ENCODE measurements around the gene PRSS35.

Gene PRSS35

DNA sequence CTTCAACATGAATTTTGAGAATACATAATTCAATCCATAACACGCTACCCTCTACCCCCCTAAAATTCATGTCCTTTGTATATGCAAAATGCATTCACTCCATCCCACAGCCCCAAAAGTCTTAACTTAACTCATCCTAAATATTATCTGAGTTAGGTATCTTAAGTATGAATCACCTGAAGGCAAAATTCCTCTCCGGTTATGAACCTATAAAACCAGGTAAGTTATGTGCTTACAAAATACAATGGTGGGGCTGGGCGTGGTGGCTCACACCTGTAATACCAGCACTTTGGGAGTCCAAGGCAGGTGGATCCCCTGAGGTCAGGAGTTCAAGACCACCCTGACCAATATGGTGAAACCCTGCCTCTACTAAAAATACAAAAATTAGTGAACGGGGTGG is 23.5 kb upstream of the PRSS35 start:
- no peaks in the 10 kb centered on the region for H3K27me3 ChIP-seq (ENCODE audit: control insufficient read depth, insufficient read depth, low read length)
- H3K79me2 ChIP-seq: no peaks in the 10 kb centered on the region
- TF ChIP-seq CTCF (IDR thresholded peaks at IDR 0.05): no peak
- no peaks in the 10 kb centered on the region for H3K9me3 ChIP-seq (ENCODE audit: control insufficient read depth, low read length)
- no peaks in the 10 kb centered on the region for H3K36me3 ChIP-seq (ENCODE audit: control insufficient read depth, insufficient read depth, low read length)
- no peaks in the 10 kb centered on the region for H3K4me1 ChIP-seq
- no peak overlapping the region for H3K9ac ChIP-seq
- no peak overlapping the region for H2AFZ ChIP-seq
- no peak overlapping the region for H3K27ac ChIP-seq
- H3K4me3 ChIP-seq (ENCODE audit: low read depth, low read length): no peak overlapping the region
- H3K4me2 ChIP-seq (ENCODE audit: low read length): no peak overlapping the region

DNA sequence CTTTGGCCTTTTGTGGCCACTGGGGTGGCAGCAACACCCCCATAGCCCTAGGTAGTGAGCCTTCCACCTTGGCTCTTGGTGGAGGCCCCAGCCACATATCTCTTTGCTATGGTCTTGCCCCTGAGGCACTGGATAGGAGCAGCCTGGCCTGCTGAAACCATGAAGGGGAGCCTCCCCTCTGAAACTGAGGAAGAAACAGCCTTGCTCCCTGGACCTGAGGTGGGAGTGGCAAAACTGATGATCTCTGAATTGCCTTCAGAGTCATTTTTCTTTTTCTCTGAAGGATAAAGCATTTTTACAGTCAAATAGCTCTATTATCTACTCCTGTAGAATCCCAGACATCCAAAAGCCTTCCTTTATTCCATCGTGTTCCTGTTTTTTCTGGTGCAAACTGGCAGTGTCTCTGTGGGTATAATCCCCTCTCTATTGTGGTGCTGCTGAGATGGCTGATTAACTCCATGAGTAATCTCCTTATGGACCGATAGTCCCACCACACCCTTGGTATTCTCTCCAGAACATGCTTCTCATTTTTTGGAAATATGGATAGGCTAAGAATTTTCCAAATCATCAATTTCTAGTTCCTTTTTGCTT is 22.0 kb upstream of the PRSS35 start:
- H2AFZ ChIP-seq: no peak overlapping the region
- no peak overlapping the region for H3K4me2 ChIP-seq (ENCODE audit: low read length)
- no peaks in the 10 kb centered on the region for H3K36me3 ChIP-seq (ENCODE audit: control insufficient read depth, insufficient read depth, low read length)
- TF ChIP-seq CTCF (IDR thresholded peaks at IDR 0.05): no peak
- no peaks in the 10 kb centered on the region for H3K79me2 ChIP-seq
- H3K9ac ChIP-seq: no peak overlapping the region
- H3K4me3 ChIP-seq (ENCODE audit: low read depth, low read length): no peak overlapping the region
- no peak overlapping the region for H3K27ac ChIP-seq
- H3K4me1 ChIP-seq: no peaks in the 10 kb centered on the region
- no peaks in the 10 kb centered on the region for H3K9me3 ChIP-seq (ENCODE audit: control insufficient read depth, low read length)
- H3K27me3 ChIP-seq (ENCODE audit: control insufficient read depth, insufficient read depth, low read length): no peaks in the 10 kb centered on the region

DNA sequence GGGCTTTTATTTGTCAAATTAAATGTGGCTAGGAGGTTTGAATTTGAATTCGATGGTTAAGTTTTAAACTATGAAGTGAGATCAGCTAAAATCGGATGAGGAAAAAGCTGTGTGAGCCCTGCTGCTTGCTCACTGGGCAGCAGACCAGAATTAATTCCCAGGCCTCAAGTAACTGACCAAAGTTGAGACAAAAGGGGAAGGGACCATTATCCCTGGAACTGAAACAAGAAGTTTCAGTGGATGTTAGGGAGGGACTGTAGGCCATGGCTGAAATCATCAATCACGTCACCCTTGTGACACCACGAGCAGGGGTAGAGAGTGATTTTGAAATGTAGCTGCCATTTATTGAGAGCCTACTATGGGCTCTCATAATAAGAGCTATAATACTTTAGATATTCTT is 7.0 kb upstream of the PRSS35 start:
- no peak overlapping the region for H3K27ac ChIP-seq
- no peaks in the 10 kb centered on the region for H3K36me3 ChIP-seq (ENCODE audit: control insufficient read depth, insufficient read depth, low read length)
- H3K79me2 ChIP-seq: no peaks in the 10 kb centered on the region
- no peak overlapping the region for H3K9ac ChIP-seq
- H3K4me2 ChIP-seq (ENCODE audit: low read length): no peak overlapping the region
- no peaks in the 10 kb centered on the region for H3K27me3 ChIP-seq (ENCODE audit: control insufficient read depth, insufficient read depth, low read length)
- no peak for TF ChIP-seq CTCF (IDR thresholded peaks at IDR 0.05)
- no peaks in the 10 kb centered on the region for H3K9me3 ChIP-seq (ENCODE audit: control insufficient read depth, low read length)
- H3K4me1 ChIP-seq: no peaks in the 10 kb centered on the region
- no peak overlapping the region for H3K4me3 ChIP-seq (ENCODE audit: low read depth, low read length)
- no peak overlapping the region for H2AFZ ChIP-seq

GRCh38 chr6:83509441-83509840 is 2.9 kb upstream of the PRSS35 start:
- no peak overlapping the region for H3K27ac ChIP-seq
- H3K4me2 ChIP-seq (ENCODE audit: low read length): no peak overlapping the region
- no peaks in the 10 kb centered on the region for H3K36me3 ChIP-seq (ENCODE audit: control insufficient read depth, insufficient read depth, low read length)
- TF ChIP-seq CTCF (IDR thresholded peaks at IDR 0.05): no peak
- no peaks in the 10 kb centered on the region for H3K27me3 ChIP-seq (ENCODE audit: control insufficient read depth, insufficient read depth, low read length)
- H3K4me3 ChIP-seq (ENCODE audit: low read depth, low read length): no peak overlapping the region
- no peaks in the 10 kb centered on the region for H3K9me3 ChIP-seq (ENCODE audit: control insufficient read depth, low read length)
- H3K9ac ChIP-seq: no peak overlapping the region
- no peak overlapping the region for H2AFZ ChIP-seq
- H3K79me2 ChIP-seq: no peaks in the 10 kb centered on the region
- H3K4me1 ChIP-seq: no peaks in the 10 kb centered on the region

DNA sequence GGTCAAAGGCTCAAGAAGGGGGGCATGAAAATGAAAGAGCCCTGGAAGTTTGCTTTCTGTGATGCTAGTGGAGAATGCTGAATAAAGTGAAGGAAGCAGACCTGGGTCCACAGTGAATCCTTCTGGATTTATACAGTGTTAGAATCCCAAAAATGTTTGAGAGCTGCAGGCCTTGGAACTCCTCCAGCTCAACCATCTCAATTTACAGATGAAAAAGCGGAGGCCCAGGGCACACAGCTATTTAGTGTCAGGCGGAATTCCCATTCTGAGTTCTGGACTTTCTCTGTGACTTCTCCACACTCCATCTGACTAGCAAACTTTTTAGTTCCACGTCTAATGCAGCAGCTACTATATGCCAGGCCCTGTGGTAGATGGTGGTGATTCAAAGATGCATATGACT is 1.5 kb upstream of the PRSS35 start:
- Histone ChIP-seq H3K9ac (no peak overlapping the region), H3K27me3 (ENCODE audit: control insufficient read depth, insufficient read depth, low read length) (no peaks in the 10 kb centered on the region), H3K4me1 (no peaks in the 10 kb centered on the region), H3K9me3 (ENCODE audit: control insufficient read depth, low read length) (no peaks in the 10 kb centered on the region), H3K4me3 (ENCODE audit: low read depth, low read length) (no peak overlapping the region), H3K27ac (no peak overlapping the region), H3K36me3 (ENCODE audit: control insufficient read depth, insufficient read depth, low read length) (no peaks in the 10 kb centered on the region), H2AFZ (no peak overlapping the region), H3K79me2 (no peaks in the 10 kb centered on the region), H3K4me2 (ENCODE audit: low read length) (no peak overlapping the region)
- TF ChIP-seq CTCF (IDR thresholded peaks at IDR 0.05): no peak

Data from parathyroid adenoma (tissue), 2 donors.